Endometrial microvascular endothelial cells (primary cell): ENCODE data around the gene C20orf202. TPM values are rescaled to one million over a fixed set of nuclear protein-coding genes. Genes with fewer than 3 reads are reported as not detected.
"Not testable (repeated sequence)": the region's sequence is repeated elsewhere in the genome, so short reads cannot be mapped to it uniquely, and the experiment has no call there.

Experiments
- in situ Hi-C: cut with HindIII; loops from 2 replicates; pipeline ENCODE4 v1.10.0; 2017; ENCODE audit warnings: low sequenced_read_pairs, low pct_unique_long_range_greater_than_20kb; ENCODE audit errors: inconsistent ontology term
- total RNA-seq: library from RNA; depleted of rRNA; stranded (reverse); fragments of >200 nt; gene quantifications from one replicate; pipeline ENCODE4 v1.2.3, GENCODE V29; 2015; ENCODE audit errors: inconsistent ontology term

C20orf202 gene
- total RNA-seq, 1 donor from 2014 or later = not detected

DNA sequence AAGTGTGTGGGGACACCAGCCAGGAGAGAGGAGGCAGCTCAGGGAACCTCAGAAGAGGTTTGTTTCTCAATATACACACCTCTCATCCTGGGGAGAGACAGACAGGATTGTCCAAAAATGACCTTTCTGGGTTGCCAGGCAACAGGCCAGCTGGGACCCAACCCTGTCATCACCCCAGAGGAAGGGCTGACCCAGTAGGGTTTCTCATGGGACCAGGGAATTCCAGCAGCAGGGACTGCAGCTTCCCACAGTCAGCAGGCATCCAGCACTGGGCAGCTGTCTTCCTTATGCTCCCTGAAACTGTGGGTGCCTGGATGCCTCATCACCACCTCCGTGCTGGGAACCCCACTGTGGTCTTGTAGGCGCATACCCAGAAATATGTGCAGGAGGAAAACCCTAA lies 1.3 kb downstream of the C20orf202 start:
- in situ Hi-C loops = no loop called here

DNA sequence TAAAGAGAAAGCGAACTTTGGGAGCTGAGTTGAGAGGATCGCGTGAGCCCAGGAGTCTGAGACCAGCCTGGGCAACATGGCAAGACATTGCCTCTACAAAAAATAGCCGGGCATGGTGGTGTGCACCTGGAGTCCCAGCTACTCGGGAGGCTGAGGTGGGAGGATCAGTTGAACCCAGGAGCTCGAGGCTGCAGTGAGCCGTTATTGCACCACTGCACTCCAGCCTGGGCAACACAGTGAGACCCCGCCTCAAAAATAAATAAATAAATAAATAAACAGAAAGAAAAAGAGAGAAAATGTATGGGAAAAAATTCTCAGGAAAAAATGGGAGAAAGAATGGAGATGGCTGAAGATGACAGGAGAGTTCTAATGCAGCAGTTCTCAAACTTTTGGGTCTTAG lies 2.5 kb downstream of the C20orf202 start:
- in situ Hi-C loops = no loop called here

DNA sequence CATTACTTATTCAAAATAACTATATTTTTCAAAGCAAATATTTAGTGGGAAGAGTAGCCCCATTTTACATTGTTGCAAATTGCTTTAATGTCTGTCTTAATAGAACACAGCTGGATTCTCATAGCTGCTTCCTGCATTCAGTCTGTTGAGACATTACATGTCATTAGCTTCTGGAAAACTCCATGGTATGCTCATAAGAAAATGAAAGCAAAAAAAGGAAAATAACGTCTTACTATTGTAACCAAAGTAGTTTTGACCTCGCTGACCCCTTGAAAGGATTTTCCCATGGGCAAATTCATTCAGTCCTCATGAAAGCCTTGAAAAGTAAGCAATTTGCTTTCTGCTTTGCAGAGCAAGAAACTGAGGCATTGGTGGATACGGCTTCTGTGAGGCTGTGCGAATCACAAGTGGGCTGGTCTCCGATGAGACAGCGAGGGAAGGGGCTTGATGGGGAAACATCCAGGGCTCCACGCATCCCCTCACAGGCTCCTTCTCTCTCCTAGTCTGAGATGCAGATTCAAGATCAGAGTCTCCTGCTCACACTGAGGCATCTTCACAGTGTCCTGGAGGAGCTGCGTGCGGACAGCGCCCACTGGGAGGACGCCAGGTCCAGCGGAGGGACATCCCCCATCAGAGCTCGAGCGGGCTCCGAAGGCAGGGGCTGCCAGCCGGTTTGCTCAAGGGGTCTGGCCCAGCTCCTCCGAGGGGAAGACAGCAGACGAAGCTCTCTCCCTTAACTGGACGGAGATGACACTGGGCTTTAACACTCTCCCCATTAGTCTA lies 3.3 kb downstream of the C20orf202 start:
- in situ Hi-C loops = no loop called here

DNA sequence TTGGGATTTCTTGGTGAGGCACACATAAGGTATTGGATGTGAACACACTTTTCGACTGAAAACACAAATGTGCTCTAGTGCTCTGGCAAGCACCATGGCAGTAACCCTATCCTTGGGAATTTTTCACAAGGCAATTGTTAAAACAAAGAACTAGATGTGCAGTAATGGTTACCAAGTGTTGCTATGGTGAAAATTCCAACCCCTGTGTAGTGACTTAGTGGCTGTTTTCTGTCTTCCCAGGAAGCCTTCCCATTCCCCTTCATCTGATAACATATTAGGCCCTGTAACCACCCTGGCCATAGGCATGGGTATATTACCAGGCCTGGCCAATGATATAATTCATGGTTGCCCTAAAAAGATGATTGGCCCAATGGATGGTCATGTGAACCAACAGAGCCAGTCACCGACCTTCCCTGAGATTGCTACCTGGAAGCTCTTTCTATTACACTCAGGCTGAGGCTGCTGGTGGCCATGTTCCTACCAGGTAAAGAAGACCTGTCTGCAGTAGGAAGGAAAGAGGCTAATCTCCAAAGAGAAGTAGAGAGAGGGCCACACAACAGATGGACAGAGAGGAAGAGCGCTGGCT lies 4.1 kb downstream of the C20orf202 start:
- in situ Hi-C loops = no loop called here

DNA sequence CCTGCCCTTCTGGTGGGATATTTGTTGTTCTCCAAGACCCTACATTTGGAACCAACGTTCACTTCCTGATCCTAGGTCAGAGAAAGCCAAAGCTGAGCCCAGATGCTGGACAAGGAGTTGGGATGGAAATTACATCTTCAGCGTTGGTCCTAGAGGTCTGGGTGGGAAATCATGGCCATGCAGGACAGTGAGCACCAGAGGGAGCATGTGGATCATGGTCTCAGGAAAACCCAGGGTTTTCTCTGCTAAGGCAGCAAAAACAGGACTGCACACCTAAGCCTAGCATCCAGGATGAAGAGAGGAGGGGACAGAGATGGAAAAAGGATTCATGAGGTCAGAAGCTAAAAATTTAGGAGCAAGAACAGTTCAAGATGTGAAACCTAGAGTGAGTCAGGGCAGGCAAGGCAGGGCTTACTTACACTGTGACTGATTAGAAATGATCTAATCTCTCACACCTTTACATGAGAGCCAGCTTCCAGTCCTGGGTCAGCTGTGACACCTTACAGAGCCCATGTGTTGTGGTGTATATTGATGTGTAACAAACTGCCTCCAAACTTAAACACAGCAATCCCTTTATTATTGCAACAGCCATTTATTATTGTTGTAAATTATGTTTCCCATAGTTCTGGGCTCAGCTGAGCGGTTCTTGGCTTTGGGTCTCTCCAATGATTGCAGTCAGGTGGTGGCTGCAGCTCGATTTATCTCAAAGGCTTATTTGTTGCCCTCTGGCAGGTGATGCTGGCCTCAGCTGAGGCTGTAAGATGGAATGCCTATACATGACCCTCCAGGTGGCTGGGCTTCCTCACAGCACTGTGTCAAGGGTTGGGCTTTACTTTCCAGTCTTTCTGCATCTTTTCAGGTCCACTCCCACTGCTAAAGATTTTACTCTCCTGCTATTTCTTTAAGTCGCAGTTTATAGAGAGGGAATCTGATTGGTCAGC lies 6.5 kb downstream of the C20orf202 start:
- in situ Hi-C loops = no loop called here

DNA sequence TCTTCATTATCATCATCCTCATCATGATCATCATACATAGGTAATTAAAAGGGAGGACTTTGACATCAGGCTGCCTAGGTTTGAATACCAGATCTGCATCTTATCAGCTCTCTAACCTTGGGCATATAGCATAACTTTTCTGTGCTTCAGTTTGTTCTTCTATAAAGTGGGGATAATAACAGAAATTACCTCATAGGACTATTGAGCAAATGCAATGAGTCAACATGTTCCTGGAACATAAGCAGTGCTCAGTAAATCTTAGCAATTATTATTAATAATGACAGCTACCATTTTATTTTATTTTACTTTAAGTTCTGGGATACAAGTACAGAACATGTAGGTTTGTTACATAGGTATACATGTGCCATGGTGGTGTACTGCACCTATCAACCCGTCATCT lies 7.2 kb downstream of the C20orf202 start:
- in situ Hi-C loops = no loop called here

DNA sequence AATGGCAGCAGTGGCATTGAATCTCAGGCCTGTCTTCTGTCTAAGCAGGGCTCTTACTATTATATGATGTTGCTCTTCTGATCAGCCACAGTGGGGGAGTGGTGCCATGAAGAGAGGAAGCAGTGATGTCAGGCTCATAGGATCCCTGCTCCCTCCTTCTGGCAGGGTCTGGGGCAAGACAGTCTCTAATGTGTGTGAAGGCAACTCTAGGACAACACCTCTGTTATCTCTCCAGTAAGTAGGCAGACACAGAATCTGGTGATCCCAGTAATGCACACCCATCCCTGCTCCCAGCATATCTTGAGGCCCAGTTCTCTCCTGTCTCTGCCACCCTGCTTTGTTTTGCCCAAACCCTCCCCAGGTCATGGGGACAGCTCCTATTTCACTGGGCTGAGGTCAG lies 8.8 kb downstream of the C20orf202 start:
- in situ Hi-C loops = no loop called here

DNA sequence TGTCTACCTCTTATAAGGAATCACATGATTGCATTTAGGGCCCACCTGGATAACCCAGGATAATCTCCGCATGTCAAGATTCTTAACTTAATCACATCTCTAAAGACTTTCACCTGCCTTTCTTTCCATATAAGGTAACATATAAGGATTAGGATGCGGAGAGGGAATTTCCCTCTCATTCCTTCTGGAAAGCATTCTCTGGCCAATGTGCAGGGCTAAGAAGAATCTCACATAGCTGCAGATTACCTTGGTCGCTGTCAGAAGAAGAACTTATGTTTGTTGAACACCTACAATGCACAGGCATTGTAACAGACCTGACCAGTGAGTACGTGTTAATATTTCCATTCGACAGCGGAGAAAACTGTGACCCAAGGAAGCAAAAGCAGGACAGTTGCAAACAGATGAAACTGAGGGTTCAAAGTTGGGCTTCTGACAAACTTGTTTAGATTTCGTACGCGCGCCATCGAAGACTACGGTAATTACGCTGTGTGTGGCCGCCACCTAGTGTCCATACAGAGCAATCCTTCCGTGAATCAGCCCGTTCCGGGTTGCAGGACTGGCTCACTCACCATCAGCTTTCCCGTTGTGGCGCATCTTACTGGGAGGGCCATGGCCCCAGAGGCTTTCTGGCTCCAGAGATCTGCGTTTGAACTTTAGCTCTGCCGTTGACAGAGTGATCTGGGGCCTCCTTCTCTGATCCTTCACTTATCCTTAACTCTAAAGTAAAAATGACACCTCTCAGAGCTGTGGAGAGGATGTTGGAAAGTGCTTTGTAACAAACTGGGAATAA lies 9.5 kb downstream of the C20orf202 start:
- in situ Hi-C loops = no loop called here

DNA sequence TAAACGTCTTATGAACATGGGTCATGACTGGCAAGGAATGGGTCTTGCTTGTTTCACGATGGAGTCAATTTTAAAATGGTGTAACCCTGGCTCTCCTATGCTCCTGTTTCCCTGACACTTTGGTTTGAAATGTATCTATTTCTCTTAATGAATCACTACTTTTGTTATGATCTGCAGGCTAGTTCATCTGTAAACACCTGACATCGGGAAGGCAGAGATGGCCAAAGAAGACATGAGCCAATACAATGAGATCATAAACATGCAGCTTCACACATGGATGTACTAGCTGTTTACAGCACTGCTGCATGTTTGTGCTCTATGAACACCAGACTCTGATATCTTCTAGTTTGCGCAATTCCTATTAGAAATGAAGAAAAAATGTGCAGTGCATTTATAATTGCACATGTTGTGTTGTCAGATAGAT lies 11.6 kb downstream of the C20orf202 start:
- in situ Hi-C loops = no loop called here

DNA sequence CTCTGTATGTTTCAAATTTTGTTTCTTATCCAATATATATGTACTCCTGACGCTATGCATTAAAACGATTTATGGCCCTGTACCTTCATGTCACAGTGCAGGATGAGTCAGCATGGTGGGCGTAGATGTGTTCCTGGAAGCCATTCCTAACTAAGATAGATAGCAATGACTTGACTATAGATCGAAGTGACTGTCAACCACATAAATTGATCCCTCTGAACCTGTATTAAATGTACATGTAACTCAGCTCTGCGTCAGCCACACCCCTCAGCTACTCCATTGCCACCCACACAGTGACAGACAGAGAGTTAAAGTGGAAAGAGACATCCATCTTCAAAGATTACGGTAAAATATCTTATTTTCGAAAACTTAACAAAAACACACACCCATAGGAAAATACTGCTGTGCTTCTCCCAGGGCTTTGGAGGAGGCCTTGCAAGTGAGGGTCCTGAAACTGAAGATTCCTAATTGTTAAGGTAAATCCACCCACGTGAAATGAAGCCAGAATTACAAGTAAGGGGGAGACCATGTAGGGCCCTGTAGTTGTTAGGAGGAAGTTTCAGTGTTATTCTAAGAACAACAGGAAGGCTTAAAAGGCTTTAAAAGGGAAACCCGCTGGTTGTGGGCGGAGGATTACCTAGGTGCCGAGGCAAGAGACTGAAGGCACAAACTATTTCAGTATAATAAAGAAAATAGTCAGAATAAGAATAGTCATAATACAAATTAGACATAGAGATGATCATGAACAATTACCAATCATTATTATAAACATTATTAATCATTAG lies 12.3 kb downstream of the C20orf202 start:
- in situ Hi-C loops = no loop called here

DNA sequence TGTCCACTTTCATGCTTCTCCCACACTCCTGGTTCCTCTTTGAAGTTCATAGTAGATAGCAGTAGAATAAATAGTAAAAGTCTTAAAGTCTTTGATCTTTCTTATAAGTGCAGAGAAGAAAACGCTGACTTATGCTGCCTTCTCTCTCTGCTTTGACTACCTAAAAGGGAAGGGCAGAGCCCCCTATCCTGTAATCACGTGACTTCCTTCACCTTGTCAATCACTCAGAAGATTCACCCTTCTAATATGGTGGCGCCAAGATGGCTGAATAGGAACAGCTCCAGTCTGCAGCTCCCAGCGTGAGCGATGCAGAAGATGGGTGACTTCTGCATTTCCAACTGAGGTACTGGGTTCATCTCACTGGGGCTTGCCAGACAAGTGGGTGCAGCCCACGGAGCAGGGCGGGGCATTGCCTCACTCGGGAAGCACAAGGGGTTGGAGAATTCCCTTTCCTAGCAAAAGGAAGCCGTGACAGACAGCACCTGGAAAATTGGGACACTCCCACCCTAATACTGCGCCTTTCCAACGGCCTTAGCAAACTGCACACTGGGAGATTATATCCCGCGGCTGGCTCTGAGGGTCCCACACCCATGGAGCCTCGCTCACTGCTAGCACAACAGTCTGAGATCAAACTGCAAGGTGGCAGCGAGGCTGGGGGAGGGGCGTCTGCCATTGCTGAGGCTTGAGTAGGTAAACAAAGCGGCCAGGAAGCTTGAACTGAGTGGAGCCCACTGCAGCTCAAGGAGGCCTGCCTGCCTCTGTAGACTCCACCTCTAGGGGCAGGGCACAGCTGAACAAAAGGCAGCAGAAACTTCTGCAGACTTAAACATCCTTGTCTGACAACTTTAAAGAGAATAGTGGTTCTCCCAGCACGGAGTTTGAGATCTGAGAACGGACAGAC lies 13.5 kb downstream of the C20orf202 start:
- in situ Hi-C loops = not testable (repeated sequence)

DNA sequence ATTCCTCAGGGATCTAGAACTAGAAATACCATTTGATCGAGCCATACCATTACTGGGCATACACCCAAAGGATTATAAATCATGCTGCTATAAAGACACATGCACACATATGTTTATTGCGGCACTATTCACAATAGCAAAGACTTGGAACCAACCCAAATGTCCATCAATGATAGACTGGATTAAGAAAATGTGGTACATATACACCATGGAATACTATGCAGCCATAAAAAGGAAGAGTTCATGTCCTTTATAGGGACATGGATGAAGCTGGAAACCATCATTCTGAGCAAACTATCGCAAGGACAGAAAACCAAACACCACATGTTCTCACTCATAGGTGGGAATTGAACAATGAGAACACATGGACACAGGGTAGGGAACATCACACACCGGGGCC lies 19.5 kb downstream of the C20orf202 start:
- in situ Hi-C loops = not testable (repeated sequence)

DNA sequence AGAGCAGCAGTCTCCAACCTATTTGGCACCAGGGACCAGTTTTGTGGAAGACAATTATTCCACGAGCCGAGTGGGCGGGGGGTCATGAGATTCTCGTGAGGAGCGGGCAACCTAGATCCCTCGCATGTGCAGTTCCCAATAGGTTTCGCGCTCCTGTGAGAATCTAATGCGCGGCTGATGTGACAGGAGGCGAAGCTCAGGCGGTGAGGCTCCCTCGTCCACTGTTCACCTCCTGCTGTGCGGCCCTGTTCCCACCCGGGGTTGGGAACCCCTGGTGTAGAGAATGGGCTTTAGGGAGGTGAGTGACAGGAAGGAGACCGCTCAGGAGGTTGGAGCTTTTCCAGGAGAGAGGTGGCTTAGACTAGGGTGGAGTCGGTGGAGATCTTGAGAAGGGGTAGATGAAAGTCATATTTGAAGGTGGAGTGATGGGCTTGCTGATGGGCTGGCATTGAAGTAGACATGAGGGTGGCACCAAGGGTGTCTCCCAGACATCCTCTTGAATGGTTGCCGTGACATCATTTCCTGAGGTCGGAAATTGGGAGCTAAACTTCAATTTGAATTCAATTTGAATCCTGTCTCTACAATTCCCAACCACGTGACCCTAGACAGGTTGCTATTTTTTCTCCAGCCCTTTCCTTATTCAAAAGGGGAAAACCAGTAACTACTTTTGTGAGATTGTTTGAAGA lies 21.1 kb downstream of the C20orf202 start:
- in situ Hi-C loops = no loop called here

DNA sequence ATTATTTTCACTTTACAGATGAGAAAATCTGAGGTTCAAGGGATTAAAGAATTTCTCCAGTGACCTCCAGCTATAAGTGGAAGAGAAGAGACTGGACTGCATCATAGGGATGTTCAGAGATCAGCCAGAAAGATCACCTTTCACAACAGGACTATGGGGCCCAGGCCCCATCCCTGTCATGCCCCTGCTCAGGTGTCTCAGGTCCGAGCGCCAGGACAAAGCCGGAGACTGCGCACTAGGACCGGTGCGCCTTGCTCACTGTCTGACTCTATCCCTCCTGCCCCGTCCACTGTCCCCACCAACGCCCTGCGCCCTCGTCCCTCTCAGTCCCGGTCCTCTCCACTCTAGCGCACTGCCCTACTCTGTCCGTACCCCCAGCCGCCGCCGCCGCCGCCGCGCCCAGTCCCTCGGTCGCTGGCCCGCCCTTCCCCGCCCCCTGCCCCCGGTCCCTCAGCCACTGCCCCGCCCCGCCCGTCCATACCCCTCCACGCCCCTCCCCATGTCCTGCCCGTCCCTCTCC lies 22.1 kb downstream of the C20orf202 start:
- in situ Hi-C loops = no loop called here

DNA sequence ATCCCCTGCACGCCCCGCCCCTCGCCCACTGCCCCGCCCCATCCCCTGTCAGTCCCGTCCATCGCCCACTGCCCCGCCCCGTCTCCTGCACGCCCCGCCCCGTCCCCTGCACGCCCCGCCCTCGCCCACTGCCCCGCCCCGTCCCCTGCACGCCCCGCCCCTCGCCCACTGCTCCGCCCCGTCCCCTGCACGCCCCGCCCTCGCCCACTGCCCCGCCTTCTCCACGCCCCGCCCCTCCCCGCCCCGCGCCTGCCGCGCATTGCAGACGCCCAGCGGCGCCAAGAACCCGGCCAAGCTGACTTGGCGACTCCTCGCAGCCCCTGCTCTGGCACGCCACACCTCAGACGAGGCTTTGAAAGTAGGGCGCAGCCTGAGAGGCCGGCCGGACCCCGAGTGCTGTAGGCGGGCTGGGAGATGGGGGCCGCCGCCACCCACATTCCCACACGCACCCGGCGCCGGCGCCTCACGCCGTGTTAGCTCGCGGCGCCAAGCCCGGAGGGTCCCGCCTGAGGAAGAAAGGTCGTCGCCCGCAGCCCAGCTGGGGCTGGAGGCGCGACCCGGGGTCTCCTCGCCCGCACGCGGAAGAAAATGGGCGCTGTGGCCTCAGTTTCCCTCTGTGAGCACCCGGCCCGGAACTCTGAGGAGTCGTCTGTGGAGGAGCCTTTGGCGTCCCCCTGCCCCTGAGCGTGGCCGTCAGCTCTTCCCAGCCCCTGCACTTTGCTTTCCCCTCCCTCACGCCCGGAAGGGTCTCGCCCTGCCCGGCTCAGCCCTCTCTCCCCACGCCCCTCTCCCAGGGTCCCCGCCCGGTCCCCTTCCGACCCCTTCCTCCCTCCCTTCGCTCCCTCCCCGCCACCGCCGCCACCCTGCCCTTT lies 22.8 kb downstream of the C20orf202 start, which contains the start of gene RAD21L1:
Gene RAD21L1, plus strand, starts transcription at position 262 of the 872 bp plus-strand sequence. CDS start 2,410 bp downstream, outside the sequence.
- in situ Hi-C loops = no loop called here
